ENCODE measurements around the gene GOLGA3.

GRCh38 chr12:132773077-132773955 lies 55.4 kb downstream of the GOLGA3 start:
- TF ChIP-seq POLR2AphosphoS5 (IDR thresholded peaks at IDR 0.05; ENCODE audit: control insufficient read depth, insufficient read depth, low read depth, low read length) (no peak), ZNF277 (CRISPR knock-in tag; IDR thresholded peaks at IDR 0.05; ENCODE audit: borderline replicate concordance) (no peak), CTCF (IDR thresholded peaks at IDR 0.05 in 2 of 3, conservative IDR thresholded peaks at IDR 0.05 in 1 of 3; ENCODE audit: insufficient read depth in 2 of 3, low read depth in 1 of 3, low read length in 3 of 3) (no peak), ZNF76 (CRISPR knock-in tag; IDR thresholded peaks at IDR 0.05; ENCODE audit: borderline replicate concordance) (no peak), ELF1 (tag; IDR thresholded peaks at IDR 0.05) (no peak), POLR2A (conservative IDR thresholded peaks at IDR 0.05) (no peak), REST (IDR thresholded peaks at IDR 0.05; ENCODE audit: borderline replicate concordance) (no peak), REST (CRISPR knock-in tag; IDR thresholded peaks at IDR 0.05; ENCODE audit: low read depth) (no peak), HOMEZ (CRISPR knock-in tag; IDR thresholded peaks at IDR 0.05) (no peak), E2F4 (CRISPR knock-in tag; IDR thresholded peaks at IDR 0.05; ENCODE audit: low read depth) (no peak), JUN (IDR thresholded peaks at IDR 0.05; ENCODE audit: borderline replicate concordance, low read depth, low read length) (no peak), JUN (CRISPR knock-in tag; IDR thresholded peaks at IDR 0.05; ENCODE audit: borderline replicate concordance) (no peak), ZNF551 (CRISPR knock-in tag; IDR thresholded peaks at IDR 0.05) (no peak)
